Islet of Langerhans (tissue), 1 donor: ENCODE measurements around the gene ZBTB8A.
"Not testable (repeated sequence)": the region's sequence is repeated elsewhere in the genome, so short reads cannot be mapped to it uniquely, and the experiment has no call there.

ENCODE experiments used
- FAIRE-seq: peaks from one replicate; lab custom pipeline; 2011; peaks lifted over from hg19 to GRCh38; lab: Jason Lieb, UNC

ZBTB8A gene

DNA sequence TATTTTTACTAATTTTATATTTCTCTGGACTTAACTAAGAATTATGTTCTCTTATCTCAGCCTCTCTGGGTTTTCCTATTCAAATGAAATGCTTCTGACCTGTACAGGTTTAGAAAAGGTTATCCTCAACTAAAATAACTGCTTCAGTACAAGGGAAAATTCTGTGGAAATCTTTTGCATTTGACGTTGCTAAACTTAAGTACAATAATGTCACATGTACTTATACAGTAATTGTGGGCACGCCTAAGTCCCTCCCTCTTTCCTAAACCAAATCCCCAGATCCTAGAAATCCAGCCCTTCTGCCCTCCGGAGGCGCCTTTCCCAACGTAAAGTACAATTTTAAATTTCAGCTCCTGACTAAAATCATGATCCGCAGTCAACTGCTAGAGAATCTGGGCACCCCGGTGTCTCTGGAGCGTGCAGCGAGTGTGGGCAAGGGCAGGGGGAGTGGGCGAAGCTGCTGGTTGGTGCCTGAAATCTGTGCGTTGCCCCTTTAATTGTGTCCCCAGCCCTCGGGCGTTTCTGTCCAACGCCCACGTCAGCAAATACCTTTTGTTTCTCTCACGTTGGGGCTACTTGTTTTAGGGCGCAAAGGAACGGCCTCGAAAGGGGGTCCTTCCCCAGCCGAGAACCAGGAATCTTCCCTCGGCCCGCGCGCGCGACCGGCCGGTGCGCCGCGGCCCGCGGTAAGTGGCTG lies at the start of gene ZBTB8A:
TSS of gene ZBTB8A (plus strand) at position 541 of the 697 bp plus-strand sequence. CDS start 53,505 bp downstream, outside the sequence.
- no peak for FAIRE-seq

DNA sequence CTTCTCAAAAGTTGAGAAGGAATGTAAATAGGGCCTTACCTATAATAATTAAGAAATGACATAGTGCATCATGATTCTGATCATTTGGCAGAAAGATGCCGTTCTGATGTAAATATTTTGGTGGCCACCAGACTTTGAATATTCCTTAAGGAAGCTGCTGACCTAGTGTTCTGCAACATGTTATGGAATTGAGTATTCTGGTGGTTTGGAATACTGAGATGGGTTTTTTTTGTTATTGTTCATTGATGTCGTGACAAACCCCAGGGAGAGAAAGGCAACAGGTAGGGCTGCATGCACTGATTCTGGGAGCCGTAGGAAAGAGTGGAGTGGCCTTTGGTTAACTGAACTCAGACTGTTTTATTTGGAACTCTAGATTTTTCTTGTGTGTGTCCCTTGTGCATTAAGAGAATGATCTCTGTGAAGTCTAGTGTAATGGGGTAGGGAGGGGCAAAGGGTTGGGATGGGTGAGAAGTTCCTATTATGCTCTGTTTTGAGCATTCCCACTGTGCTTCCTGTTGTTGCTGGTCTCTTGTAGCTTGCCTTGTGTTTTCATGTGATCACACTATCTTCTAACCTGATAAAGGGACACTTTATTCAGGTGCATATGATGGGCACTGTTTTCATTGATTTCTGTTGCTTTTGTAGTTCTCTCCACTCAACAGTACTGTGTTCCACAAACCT lies 49.3 kb upstream of the ZBTB8A start:
- FAIRE-seq = no peak

- no peak for FAIRE-seq
These were observed 47.8 kb upstream of the ZBTB8A start for GRCh38 chr1:32491386-32491785.

DNA sequence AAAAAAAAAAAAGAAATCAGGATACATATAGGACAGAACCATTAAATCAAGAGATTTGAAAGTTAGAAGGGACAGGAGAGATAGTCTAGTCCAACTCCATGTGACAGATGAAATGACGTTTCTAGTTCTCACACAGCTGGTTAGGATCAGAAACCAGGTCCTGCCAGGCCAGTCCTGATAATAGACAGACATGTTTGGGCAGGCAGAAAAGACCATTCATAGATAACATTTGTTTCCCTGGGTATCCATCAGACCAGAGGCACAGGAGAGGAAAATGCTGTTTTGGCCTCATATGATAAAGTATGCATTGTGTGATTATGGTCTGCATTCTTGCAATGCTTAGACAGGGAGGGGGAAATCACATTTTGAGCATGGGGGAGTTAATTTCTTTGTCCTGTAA lies 45.0 kb upstream of the ZBTB8A start:
- no peak for FAIRE-seq

- FAIRE-seq = no peak
These were observed 44.4 kb upstream of the ZBTB8A start for GRCh38 chr1:32494711-32495337.

DNA sequence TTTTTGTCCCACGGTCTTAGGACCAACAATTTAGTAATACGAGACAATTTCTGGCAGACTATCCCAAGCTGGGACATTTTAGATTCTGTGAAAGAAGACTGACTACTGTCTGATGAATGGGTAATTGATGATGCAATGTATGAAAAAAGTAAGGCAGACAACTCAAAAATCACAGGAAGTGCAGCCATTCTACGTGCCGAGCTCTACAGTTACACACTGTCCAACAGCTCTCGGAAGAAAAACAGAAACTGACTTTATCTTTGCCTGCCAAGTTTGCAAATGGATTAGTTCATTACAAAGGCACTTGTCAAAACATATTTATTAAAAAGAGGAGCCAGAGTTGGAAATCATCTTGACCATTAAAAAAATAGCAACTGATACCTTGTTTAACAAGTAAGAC lies 43.1 kb upstream of the ZBTB8A start:
- FAIRE-seq = no peak

- FAIRE-seq = no peak
These were observed 40.5 kb upstream of the ZBTB8A start for GRCh38 chr1:32498751-32499150.

GRCh38 chr1:32500387-32501209 lies 38.6 kb upstream of the ZBTB8A start:
- no peak for FAIRE-seq

DNA sequence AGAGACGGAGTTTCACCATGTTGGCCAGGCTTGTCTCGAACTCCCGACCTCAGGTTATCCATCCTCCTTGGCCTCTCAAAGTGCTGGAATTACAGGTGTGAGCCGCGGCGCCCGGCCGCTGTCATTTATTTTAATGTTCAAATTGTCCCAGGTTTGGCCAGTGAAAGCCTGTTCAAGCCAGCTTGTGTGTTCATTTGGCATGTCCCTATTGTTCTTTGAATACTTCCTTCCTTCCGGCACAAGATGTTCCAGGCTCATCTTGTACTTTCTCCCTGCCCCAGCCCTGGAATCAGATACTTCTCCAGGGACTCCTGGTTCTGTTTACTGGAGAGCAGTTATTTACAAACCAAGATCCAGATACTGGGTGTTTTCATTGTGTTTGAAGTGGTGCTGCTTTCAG lies 37.4 kb upstream of the ZBTB8A start:
- no peak for FAIRE-seq

- FAIRE-seq = no peak
These were observed 36.1 kb upstream of the ZBTB8A start for GRCh38 chr1:32503153-32503552.

- no peak for FAIRE-seq
These were observed 32.2 kb upstream of the ZBTB8A start for GRCh38 chr1:32507021-32507420.

DNA sequence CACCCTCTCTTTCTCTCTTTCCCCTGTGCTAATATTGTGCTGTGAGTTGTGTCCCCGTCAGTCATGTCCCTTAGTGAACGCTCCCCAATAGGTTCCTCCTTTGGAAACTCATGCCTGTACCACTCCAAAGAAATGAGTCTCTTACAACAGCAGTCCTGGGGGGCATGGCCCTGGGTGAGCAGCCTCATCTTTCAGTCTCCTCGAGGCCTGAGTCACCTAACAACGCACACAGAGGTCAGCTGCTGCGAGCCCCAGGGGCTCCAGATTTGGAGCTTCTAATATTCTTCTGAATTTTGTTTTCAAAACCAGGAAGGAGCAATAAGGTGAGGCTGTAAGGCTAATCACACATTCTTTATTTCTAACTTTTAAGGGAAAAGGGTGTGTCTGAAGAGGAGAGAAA lies 30.5 kb upstream of the ZBTB8A start:
- FAIRE-seq = no peak

DNA sequence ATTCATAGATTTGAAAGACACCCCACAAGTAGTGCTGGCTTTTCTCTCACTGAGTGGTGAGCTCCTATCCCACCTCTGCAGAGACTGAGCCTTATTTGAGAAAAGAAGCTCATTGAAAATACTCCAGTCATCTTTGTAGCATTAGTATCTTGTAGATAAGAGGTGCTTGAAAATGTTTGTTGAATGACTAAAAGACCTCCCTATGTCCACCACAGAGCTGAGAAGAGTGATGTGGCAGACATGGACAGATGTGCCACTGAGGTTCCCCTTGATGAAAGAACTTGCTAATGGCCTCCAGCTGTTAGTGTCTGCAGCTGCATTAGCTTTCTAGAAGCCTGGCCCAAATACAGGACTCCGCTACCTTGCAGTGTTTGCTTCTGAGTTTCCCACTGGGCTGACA lies 29.3 kb upstream of the ZBTB8A start:
- no peak for FAIRE-seq

DNA sequence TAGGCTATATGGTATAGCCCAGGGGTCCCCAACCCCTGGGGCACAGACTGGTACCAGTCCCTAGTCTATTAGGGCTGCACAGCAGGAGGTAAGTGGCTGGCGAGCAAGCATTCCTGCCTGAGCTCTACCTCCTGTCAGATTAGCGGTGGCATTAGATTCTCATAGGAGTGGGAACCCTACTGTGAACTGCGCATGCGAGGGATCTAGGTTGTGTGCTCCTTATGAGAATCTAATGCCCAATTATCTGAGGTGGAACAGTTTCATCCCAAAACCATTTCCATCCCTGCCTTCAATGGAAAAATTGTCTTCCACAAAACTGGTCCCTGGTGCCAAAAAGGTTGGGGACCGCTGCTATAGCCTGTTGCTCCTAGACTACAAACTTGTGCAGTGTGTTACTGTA lies 22.8 kb upstream of the ZBTB8A start:
- no peak for FAIRE-seq

GRCh38 chr1:32518976-32519375 lies 20.3 kb upstream of the ZBTB8A start:
- FAIRE-seq = no peak

GRCh38 chr1:32521165-32521564 lies 18.1 kb upstream of the ZBTB8A start:
- no peak for FAIRE-seq

DNA sequence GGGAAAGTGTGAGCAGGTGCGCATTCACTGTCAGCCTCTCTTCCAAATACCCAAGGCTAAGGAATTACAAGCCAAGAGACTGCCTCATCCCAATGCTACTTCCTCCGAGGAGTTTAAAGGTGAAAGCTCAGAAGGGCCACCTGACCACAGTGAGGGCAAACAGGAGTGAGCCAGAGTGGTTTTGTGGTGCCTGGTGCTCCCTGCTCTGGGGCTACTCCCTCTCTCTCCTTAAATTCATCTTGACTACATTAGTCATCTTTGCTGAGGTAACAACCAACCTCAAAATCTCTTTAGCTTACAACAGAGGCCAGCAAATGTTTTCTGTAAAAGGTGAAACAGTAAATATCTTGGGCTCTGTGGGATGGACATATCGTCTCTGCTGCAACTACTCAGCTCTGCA lies 14.2 kb upstream of the ZBTB8A start:
- FAIRE-seq = no peak

DNA sequence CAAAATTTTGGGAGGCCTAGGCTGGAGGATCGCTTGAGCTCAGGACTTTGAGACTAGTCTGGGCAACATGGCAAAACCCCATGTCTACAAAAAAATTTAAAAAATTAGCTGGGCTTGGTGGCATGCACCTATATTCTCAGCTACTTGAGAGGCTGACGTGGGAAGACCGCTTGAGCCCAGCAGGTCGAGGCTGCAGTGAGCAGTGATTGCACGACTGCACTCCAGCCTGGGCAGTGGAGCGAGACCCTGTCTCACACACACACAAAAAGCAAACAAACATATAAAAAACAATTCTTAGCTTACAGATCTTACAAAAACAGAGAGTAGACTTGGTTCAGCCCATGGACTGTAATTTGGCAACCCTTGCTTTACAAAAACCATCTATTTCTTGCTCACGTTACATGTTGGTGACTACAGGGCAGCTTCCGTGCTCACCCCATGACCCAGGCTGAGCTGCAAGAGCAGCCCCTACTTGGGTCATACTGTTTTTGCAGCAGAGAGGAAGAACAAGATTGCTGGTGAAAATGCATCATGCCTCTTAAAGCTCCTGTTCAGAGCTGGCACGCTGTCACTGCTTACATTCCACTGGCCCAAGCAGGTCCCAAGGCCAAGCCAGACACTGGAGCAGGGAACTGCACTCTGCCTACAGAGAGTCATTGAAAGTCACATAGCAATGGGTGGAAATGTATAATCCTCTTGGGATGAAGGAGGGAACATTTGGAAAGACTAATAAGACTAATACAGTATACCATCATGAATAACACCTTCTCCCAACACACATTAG lies 13.4 kb upstream of the ZBTB8A start:
- FAIRE-seq = no peak

GRCh38 chr1:32528550-32528949 lies 10.7 kb upstream of the ZBTB8A start:
- not testable (repeated sequence) for FAIRE-seq

- FAIRE-seq = no peak
These were observed 5.4 kb upstream of the ZBTB8A start for GRCh38 chr1:32533792-32534327.

- FAIRE-seq = no peak
These were observed 3.1 kb upstream of the ZBTB8A start for GRCh38 chr1:32536117-32536516.

- no peak for FAIRE-seq
These were observed 2.5 kb upstream of the ZBTB8A start for GRCh38 chr1:32536764-32537163.
